ENCODE measurements around the gene UBXN4.

UBXN4 gene

DNA sequence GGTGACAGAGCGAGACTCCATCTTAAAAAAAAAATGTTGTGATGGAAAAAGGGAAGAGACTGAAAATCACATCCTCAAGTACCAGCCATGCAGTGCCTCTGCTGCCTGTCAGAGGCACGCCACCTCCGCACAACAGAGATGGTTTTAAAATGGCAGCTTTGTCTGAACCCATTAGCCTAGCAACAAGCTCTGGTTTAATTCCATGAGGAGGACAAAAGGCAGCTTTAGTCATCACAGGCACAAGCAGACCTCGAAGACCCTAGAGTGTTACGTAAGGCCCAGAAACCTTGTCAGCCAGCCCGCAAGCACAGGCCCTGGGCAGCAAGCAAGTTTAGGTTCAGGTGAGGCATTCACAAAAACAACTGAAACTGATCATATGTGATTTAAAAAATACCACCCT, 84.9 kb downstream of the UBXN4 start:
- intact Hi-C loops (cut with DNase I) = no loop called here
- DNase-seq = no peak

DNA sequence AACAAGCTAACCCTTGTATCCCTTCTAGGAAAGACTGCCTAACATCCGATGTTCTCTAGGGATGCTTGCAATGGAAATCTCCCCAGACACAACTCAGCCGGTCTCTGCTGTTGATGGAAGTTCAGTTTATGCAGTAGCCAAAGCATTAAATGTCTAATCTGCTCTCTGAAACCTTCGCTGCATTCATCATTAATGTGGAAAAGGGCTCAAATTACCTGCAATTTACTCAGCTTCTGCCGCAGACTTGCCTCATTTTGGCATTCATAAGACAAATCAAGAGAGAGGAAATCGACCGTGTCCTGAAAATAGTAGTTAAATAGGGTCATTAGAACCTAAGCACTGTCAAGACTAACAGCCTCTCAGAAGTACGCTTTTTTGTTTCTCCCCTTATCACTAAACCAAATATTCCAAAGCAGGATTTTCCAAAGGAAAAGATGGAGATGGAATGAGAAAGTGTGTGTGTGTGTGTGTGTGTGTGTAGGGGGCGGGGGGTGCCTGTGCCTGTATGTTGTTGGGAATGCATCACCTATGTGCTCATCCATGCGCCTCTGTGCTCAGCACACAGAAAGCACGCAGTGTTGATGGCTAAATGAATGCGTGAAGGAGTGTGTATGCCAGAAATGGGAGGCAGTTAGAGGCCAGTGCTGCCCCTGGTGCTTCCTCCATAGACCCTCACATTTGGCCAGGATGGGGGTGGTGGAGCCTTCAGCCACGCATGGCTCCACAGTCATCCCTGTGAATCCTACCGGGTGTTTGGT, 87.9 kb downstream of the UBXN4 start:
- intact Hi-C loops (cut with DNase I) = no loop called here
- no peak for DNase-seq

GRCh38 chr2:135831180-135831812, 89.6 kb downstream of the UBXN4 start:
- intact Hi-C loops (cut with DNase I) = no loop called here
- DNase-seq = no peak

DNA sequence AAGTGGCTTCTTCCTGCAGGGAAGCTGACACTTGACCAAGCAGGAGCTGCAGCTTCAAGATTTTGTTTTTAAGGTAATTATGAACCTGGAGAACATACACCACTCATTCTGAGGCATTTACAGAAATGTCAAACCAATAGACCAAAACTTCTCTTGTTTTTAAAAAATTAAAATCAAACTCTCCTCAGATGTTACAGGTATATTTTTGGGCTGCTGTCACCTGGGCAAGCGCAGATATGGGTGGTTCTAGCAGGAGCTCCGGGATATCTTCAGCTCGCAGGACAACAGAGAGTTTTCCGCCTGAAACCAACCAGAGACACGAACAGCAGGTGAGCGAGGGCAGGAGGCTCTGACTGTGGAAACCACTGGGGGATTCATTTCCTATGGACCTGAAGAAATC, 91.2 kb downstream of the UBXN4 start:
- intact Hi-C loops (cut with DNase I) = no loop called here
- peak in 1 of 42 donors; percentile 29 for DNase-seq

All from head of caudate nucleus (tissue), 42 donors.